ENCODE results near the gene GPX4.

The GPX4 gene, protein sequence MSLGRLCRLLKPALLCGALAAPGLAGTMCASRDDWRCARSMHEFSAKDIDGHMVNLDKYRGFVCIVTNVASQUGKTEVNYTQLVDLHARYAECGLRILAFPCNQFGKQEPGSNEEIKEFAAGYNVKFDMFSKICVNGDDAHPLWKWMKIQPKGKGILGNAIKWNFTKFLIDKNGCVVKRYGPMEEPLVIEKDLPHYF

GRCh38 chr19:1103708-1104310 lies at the start of gene GPX4:
Gene GPX4 (plus strand): TSS chr19:1103994. CDS start chr19:1104044, 50 bp downstream.
- TF ChIP-seq, protein P1, sequence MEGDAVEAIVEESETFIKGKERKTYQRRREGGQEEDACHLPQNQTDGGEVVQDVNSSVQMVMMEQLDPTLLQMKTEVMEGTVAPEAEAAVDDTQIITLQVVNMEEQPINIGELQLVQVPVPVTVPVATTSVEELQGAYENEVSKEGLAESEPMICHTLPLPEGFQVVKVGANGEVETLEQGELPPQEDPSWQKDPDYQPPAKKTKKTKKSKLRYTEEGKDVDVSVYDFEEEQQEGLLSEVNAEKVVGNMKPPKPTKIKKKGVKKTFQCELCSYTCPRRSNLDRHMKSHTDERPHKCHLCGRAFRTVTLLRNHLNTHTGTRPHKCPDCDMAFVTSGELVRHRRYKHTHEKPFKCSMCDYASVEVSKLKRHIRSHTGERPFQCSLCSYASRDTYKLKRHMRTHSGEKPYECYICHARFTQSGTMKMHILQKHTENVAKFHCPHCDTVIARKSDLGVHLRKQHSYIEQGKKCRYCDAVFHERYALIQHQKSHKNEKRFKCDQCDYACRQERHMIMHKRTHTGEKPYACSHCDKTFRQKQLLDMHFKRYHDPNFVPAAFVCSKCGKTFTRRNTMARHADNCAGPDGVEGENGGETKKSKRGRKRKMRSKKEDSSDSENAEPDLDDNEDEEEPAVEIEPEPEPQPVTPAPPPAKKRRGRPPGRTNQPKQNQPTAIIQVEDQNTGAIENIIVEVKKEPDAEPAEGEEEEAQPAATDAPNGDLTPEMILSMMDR (IDR thresholded peaks at IDR 0.05; ENCODE audit: low read depth, low read length, missing control alignments), result no peak
- in situ Hi-C loops (cut with HindIII; ENCODE audit: low sequenced_read_pairs), result no loop called here
- DNase-seq (ENCODE audit: low read depth), result peak; percentile 99
- peak within 1 kb of the TSS; percentile 64 for H3K4me3 ChIP-seq (ENCODE audit: low read depth, low read length)

DNA sequence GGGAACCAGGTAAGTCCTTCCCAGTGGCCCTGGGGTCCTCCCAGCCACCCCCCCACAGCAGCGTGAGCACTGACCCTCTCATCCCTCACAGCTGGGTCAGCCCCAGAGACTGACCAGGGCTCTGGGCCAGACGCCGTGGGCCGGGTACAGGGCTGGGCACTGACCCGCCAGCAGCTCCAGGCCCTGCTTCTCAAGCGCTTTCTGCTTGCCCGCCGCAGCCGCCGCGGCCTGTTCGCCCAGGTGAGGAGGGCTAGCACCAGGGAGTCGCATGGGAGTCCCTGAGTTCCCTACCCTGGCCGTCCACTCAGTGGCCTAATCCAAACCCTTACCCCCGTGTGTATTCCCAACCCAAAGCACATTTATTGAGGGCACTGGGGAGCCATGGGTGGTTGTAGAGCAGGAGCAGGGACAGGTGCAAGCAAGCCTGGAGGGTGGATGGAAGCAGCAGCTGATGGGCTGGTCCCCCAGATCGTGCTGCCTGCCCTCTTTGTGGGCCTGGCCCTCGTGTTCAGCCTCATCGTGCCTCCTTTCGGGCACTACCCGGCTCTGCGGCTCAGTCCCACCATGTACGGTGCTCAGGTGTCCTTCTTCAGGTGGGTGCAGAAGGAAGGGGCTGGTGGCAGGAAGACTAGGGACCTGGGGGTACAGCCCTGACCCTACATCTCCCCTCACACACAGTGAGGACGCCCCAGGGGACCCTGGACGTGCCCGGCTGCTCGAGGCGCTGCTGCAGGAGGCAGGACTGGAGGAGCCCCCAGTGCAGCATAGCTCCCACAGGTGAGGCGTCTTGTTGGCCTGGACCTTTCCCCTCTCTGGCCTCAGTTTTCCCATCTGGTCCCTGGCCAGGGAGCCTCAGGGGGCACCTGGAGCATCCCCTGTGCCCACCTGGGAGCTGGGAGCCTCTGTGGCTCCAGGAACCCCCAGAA lies 49.4 kb upstream of the GPX4 start:
- TF ChIP-seq, protein P1 (IDR thresholded peaks at IDR 0.05; ENCODE audit: low read depth, low read length, missing control alignments), result no peak
- DNase-seq (ENCODE audit: low read depth), result no peak
- in situ Hi-C loops (cut with HindIII; ENCODE audit: low sequenced_read_pairs), result no loop called here
- no peak overlapping the region for H3K4me3 ChIP-seq (ENCODE audit: low read depth, low read length)

- TF ChIP-seq, protein P1 (IDR thresholded peaks at IDR 0.05; ENCODE audit: low read depth, low read length, missing control alignments), result no peak
- in situ Hi-C loops (cut with HindIII; ENCODE audit: low sequenced_read_pairs), result no loop called here
- DNase-seq (ENCODE audit: low read depth), result no peak
- no peak overlapping the region for H3K4me3 ChIP-seq (ENCODE audit: low read depth, low read length)
Observed at GRCh38 chr19:1055028-1055425, 48.8 kb upstream of the GPX4 start.

DNA sequence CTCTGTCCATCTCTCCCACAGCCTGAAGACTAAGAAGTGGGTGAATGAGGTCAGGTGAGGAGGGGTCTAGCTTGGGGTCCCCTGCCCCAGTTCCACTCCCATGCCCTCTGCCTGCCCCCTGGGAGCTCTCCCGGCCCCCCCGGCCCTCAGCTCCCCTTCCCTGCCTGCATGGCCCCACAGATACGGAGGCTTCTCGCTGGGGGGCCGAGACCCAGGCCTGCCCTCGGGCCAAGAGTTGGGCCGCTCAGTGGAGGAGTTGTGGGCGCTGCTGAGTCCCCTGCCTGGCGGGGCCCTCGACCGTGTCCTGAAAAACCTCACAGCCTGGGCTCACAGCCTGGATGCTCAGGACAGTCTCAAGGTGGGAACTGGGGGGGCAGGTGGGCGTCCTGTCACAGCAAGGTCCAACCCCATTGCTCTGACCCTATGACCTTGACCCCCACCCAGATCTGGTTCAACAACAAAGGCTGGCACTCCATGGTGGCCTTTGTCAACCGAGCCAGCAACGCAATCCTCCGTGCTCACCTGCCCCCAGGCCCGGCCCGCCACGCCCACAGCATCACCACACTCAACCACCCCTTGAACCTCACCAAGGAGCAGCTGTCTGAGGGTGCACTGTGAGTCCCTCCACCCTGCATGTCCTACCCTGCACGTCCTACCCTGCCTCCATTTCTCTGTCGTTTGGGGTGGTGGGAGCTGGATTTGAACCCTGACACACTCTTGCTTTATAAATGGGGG lies 47.7 kb upstream of the GPX4 start:
- no peak for DNase-seq (ENCODE audit: low read depth)
- TF ChIP-seq, protein P1 (IDR thresholded peaks at IDR 0.05; ENCODE audit: low read depth, low read length, missing control alignments), result no peak
- no peak overlapping the region for H3K4me3 ChIP-seq (ENCODE audit: low read depth, low read length)
- in situ Hi-C loops (cut with HindIII; ENCODE audit: low sequenced_read_pairs), result no loop called here

DNA sequence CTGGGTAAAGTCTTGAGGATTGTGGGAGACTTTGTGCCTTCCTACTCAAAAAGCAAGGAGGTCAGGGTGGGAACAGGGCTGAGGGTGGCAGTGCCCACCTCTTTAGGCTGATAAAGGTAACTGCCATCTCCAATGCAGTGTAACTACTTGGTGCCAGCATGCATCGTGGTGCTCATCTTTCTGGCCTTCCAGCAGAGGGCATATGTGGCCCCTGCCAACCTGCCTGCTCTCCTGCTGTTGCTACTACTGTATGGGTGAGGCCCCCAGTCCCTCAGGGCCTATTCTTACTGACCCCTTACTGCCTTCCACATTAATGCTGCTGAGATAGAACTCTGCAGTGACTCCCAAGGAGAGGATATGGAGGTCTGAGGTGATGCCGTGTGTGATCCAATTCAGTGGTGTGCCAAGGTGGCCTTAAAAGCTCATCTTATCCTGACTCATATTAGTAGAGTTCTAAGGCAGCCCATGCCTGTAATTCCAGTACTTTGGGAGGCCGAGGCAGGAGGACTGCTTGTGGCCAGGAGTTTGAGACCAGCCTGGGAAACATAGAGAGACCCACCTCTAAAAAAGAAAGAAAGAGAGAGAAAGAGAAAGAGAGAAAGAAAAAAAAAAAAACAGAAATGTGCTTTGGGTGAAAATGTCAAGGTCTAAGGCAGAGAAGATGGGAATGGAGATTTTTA lies 46.5 kb upstream of the GPX4 start:
- no peak overlapping the region for H3K4me3 ChIP-seq (ENCODE audit: low read depth, low read length)
- peak; percentile 40 for DNase-seq (ENCODE audit: low read depth)
- TF ChIP-seq, protein P1 (IDR thresholded peaks at IDR 0.05; ENCODE audit: low read depth, low read length, missing control alignments), result no peak
- in situ Hi-C loops (cut with HindIII; ENCODE audit: low sequenced_read_pairs), result no loop called here

All from astrocyte of the cerebellum (primary cell).